ENCODE results near the gene DLGAP1. TPM values are rescaled to one million over a fixed set of nuclear protein-coding genes. Genes with fewer than 3 reads are reported as not detected.

The DLGAP1 gene
- polyA plus RNA-seq, 1 of the 3 experiments (the other 2 are of a cell fraction) = not detected

- CTCF ChIA-PET = no interaction called here
- H3K27me3 ChIP-seq (ENCODE audit: insufficient read depth) = no peaks in the 10 kb centered on the region
- DNase-seq = no peak
- H3K4me1 ChIP-seq (ENCODE audit: control insufficient read depth in 1 of 2, insufficient read depth in 2 of 2, low read depth in 1 of 2, low read length in 1 of 2) = no peaks in the 10 kb centered on the region
- no peak overlapping the region for H3K27ac ChIP-seq (ENCODE audit: low read depth in 2 of 2, low read length in 1 of 2)
- H3K4me2 ChIP-seq = no peak overlapping the region
- H2AFZ ChIP-seq (ENCODE audit: low read depth) = no peak overlapping the region
- H3F3A ChIP-seq (replicated peaks; ENCODE audit: insufficient read depth) = no peaks in the 10 kb centered on the region
- no peak overlapping the region for H3K9ac ChIP-seq
- POLR2A ChIA-PET = no interaction called here
- H3K4me3 ChIP-seq (ENCODE audit: low read depth in 2 of 2, low read length in 1 of 2) = no peak overlapping the region
- H3K9me3 ChIP-seq = no peaks in the 10 kb centered on the region
- H3K9me2 ChIP-seq = no peaks in the 10 kb centered on the region
- no peaks in the 10 kb centered on the region for H4K20me1 ChIP-seq (ENCODE audit: insufficient read depth)
- no peaks in the 10 kb centered on the region for H3K79me2 ChIP-seq (ENCODE audit: insufficient read depth)
- TF ChIP-seq MXI1 (IDR thresholded peaks at IDR 0.05; ENCODE audit: low read depth, low read length) = no peak
- TF ChIP-seq ZBTB33 (IDR thresholded peaks at IDR 0.05; ENCODE audit: borderline replicate concordance, low read depth) = no peak
- no peak for TF ChIP-seq CTCF (IDR thresholded peaks at IDR 0.05)
- no peak for TF ChIP-seq NFIC (IDR thresholded peaks at IDR 0.05; ENCODE audit: borderline replicate concordance)
- no peak for TF ChIP-seq TCF12 (IDR thresholded peaks at IDR 0.05)
- no peak for TF ChIP-seq POLR2AphosphoS5 (IDR thresholded peaks at IDR 0.05; ENCODE audit: low read depth, low read length)
- no peak for TF ChIP-seq MEF2A (IDR thresholded peaks at IDR 0.05; ENCODE audit: borderline replicate concordance, low read depth)
- no peak for TF ChIP-seq EZH2phosphoT487 (IDR thresholded peaks at IDR 0.05; ENCODE audit: borderline replicate concordance, low read depth)
- no peak for TF ChIP-seq PBX3 (IDR thresholded peaks at IDR 0.05)
- TF ChIP-seq REST (IDR thresholded peaks at IDR 0.05; ENCODE audit: low read depth, low read length) = no peak
- no peak for TF ChIP-seq USF2 (IDR thresholded peaks at IDR 0.05; ENCODE audit: borderline replicate concordance, low read depth, low read length)
- no peaks in the 10 kb centered on the region for H3K36me3 ChIP-seq (replicated peaks in 1 of 2; ENCODE audit: control insufficient read depth in 1 of 2, insufficient read depth in 2 of 2, low read length in 1 of 2)
- WGBS (ENCODE audit: low lambda C conversion rate) = 0% methylated on average over 1 of the region's 1 CpG
Observed at GRCh38 chr18:4416976-4417375, 38.1 kb downstream of the DLGAP1 start.
